ENCODE results near the gene PSME4.
"Not testable (repeated sequence)": the region's sequence is repeated elsewhere in the genome, so short reads cannot be mapped to it uniquely, and the experiment has no call there.

PSME4 gene

DNA sequence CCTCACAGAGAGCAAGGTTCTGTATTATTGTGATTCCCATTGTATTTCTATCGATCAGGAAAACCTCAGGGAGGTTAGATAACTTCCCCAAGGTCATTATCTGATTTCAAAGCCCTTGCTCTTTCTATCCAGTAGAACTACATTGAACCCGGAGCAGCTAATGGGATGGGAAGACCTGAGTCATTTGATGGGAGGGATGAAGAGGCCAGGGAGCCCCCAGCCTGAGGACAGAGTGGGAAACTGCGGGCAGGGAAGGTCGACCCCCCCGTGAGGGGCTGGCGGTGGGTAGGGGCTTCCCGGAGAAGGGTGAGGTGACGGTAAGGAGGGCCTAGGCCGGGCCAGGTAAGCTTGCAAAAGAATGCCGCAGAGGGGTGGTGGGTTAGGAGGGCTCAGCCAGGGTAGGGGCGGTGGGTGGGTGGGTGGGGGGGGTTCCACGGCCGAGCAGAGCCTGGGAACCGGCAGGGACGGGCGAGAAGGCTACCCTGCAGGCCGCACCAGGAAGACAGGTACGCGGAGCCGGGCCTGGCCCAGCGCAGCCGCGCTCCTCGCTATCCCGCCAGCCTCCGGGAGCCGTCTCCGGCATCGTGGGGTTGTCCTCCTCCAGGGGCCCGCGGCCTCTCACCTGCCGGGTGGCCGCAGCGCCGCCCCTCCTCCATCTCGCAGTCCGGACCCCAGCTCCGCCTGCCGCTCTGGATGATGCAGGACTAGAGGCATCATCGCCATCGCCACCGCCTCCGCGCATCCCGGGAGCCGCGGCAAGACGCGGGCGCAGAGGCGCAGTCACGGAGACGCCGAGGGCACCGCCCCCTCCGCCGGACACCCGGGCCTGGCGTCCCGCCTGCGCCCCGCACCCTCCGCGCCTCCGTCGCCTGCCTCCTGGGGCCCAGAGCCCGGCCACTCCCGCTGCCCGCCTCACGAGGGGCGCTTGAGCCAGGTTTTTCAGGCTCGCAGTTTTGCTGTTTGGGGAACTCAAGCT, 111.3 kb downstream of the PSME4 start, which contains the start of gene GPR75:
Gene GPR75, minus strand, starts transcription at position 762 of the 976 bp plus-strand sequence. CDS start 5,211 bp downstream, outside the sequence.
- TF ChIP-seq, protein P1, sequence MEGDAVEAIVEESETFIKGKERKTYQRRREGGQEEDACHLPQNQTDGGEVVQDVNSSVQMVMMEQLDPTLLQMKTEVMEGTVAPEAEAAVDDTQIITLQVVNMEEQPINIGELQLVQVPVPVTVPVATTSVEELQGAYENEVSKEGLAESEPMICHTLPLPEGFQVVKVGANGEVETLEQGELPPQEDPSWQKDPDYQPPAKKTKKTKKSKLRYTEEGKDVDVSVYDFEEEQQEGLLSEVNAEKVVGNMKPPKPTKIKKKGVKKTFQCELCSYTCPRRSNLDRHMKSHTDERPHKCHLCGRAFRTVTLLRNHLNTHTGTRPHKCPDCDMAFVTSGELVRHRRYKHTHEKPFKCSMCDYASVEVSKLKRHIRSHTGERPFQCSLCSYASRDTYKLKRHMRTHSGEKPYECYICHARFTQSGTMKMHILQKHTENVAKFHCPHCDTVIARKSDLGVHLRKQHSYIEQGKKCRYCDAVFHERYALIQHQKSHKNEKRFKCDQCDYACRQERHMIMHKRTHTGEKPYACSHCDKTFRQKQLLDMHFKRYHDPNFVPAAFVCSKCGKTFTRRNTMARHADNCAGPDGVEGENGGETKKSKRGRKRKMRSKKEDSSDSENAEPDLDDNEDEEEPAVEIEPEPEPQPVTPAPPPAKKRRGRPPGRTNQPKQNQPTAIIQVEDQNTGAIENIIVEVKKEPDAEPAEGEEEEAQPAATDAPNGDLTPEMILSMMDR (IDR thresholded peaks at IDR 0.05; ENCODE audit: borderline replicate concordance, insufficient read depth, low read depth, low read length): no peak
- H3K4me3 ChIP-seq (ENCODE audit: low read depth, low read length): no peak within 1 kb of the TSS

DNA sequence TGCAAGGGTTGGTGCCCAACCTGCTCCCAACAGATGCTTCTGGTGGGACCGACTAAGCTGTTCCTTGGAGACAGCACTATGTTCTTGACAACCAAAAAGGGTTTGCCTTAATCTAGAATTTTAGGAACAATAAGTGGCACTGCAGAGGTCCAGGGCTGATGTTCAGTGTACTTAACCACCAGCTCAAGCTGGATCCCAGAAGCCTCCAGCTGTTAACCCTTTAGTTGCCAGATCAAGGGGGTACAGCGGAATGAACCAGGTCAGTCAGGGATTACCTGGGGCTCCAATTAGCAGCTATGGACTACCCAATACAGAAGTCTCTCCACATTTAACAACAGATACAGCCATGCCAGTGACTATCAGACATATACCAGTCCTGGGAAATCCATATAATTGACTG, 114.5 kb downstream of the PSME4 start:
- H3K4me3 ChIP-seq (ENCODE audit: low read depth, low read length): no peak overlapping the region
- TF ChIP-seq, protein P1 (IDR thresholded peaks at IDR 0.05; ENCODE audit: borderline replicate concordance, insufficient read depth, low read depth, low read length): no peak

DNA sequence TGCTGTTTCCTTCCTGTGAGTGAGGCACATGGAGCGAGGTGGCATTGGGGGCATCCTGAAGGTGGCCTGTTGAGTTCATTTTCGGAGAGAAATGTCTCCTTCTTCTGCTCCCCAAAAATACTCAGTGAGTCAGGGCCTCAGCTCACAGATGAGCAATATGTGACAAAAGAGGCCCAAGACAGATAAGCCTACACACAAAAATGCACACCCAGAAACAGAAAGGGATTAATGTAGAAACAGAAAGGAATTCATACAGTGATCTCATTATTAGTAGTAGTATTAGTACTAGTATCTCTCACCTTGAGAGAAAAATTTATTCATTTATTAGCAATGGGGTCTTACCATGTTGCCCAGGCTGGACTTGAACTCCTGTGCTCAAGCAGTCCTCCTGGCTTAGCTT, 116.1 kb downstream of the PSME4 start:
- TF ChIP-seq, protein P1 (IDR thresholded peaks at IDR 0.05; ENCODE audit: borderline replicate concordance, insufficient read depth, low read depth, low read length): no peak
- no peak overlapping the region for H3K4me3 ChIP-seq (ENCODE audit: low read depth, low read length)

DNA sequence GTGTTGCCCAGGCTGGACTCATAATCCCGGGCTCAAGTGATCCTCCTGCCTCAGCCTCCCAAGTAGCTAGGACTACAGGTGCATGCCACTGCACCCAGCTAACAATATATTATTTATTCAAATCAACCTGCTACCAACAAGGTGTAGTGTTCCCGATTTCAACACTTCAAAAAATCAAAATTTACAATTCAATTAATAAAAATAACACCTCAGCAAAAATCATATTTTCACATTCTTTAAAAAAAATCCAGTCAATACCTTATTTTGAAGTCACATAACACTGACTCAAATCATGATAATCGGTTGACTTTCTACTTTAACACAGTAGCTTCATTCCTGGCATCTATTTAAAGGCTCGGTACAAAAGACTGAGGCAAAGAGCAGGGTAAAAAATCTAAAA, 118.3 kb downstream of the PSME4 start:
- H3K4me3 ChIP-seq (ENCODE audit: low read depth, low read length): no peak overlapping the region
- TF ChIP-seq, protein P1 (IDR thresholded peaks at IDR 0.05; ENCODE audit: borderline replicate concordance, insufficient read depth, low read depth, low read length): no peak

GRCh38 chr2:53851052-53851757, 119.6 kb downstream of the PSME4 start:
- not testable (repeated sequence) for H3K4me3 ChIP-seq (ENCODE audit: low read depth, low read length)

DNA sequence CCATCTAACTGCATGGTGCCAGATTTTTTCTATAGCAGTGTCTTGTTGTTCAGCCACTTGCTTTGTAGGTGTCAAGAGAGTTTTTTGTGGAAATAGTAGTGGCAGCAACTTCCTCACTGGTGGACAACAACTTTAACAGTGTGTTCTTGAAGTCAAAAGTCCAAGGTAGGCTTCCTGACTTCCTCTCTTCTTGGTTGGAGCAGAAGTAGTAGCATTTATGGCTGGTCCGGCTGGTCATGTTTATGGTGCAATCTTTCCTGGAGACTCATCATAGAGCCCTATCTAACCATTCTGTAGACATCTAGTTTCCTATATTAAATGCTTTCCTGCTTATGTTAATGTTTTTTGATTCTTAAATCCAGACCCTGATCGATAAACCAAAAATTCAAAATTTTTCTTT, 122.7 kb downstream of the PSME4 start:
- H3K4me3 ChIP-seq (ENCODE audit: low read depth, low read length): no peak overlapping the region
- TF ChIP-seq, protein P1 (IDR thresholded peaks at IDR 0.05; ENCODE audit: borderline replicate concordance, insufficient read depth, low read depth, low read length): no peak

- TF ChIP-seq, protein P1 (IDR thresholded peaks at IDR 0.05; ENCODE audit: borderline replicate concordance, insufficient read depth, low read depth, low read length): no peak
- no peak overlapping the region for H3K4me3 ChIP-seq (ENCODE audit: low read depth, low read length)
These were observed 127.2 kb downstream of the PSME4 start for GRCh38 chr2:53843595-53843994.

Data from GM12875 (cell line).